COR-L47 (cell line): ENCODE measurements around the gene BRK1.
"Not testable (repeated sequence)": the region's sequence is repeated elsewhere in the genome, so short reads cannot be mapped to it uniquely, and the experiment has no call there.

Experiments
- DNase-seq: peaks from one replicate; lab custom pipeline; 2025; lab: John Stamatoyannopoulos, UW

The BRK1 gene

GRCh38 chr3:10115326-10116137 is at the start of gene BRK1:
Gene BRK1, plus strand, starts transcription at chr3:10115675. Its CDS starts 27 bp downstream, at chr3:10115702.
- DNase-seq: peak; percentile 83

GRCh38 chr3:10070077-10070476 is 45.4 kb upstream of the BRK1 start:
- DNase-seq: not testable (repeated sequence)

GRCh38 chr3:10074666-10075065 is 40.8 kb upstream of the BRK1 start:
- no peak for DNase-seq

GRCh38 chr3:10081871-10082270 is 33.6 kb upstream of the BRK1 start:
- DNase-seq: no peak

- DNase-seq: no peak
Measured at GRCh38 chr3:10085738-10086137, 29.7 kb upstream of the BRK1 start.

GRCh38 chr3:10088256-10088655 is 27.2 kb upstream of the BRK1 start:
- no peak for DNase-seq

GRCh38 chr3:10090179-10090578 is 25.3 kb upstream of the BRK1 start:
- no peak for DNase-seq

GRCh38 chr3:10090774-10091173 is 24.7 kb upstream of the BRK1 start:
- not testable (repeated sequence) for DNase-seq

- not testable (repeated sequence) for DNase-seq
Measured at GRCh38 chr3:10091387-10091786, 24.1 kb upstream of the BRK1 start.

- DNase-seq: no peak
Measured at GRCh38 chr3:10093678-10094077, 21.8 kb upstream of the BRK1 start.

GRCh38 chr3:10099041-10099440 is 16.4 kb upstream of the BRK1 start:
- no peak for DNase-seq

GRCh38 chr3:10106919-10107318 is 8.6 kb upstream of the BRK1 start:
- no peak for DNase-seq

- no peak for DNase-seq
Measured at GRCh38 chr3:10108091-10108490, 7.4 kb upstream of the BRK1 start, which contains the start of gene FANCD2OS. Gene FANCD2OS, minus strand, starts transcription at chr3:10108255. Its CDS starts 3,481 bp downstream, at chr3:10104774.

GRCh38 chr3:10116138-10116460 is 624 bp downstream of the BRK1 start:
- DNase-seq: no peak

GRCh38 chr3:10116928-10117327 is 1.5 kb downstream of the BRK1 start:
- DNase-seq: no peak

GRCh38 chr3:10119376-10119775 is 3.9 kb downstream of the BRK1 start:
- no peak for DNase-seq

- DNase-seq: no peak
Measured at GRCh38 chr3:10121064-10121463, 5.6 kb downstream of the BRK1 start.

GRCh38 chr3:10122724-10123123 is 7.2 kb downstream of the BRK1 start:
- no peak for DNase-seq

GRCh38 chr3:10135872-10136271 is 20.4 kb downstream of the BRK1 start:
- not testable (repeated sequence) for DNase-seq

- DNase-seq: no peak
Measured at GRCh38 chr3:10136426-10137005, 21.0 kb downstream of the BRK1 start.

GRCh38 chr3:10137178-10137577 is 21.7 kb downstream of the BRK1 start:
- DNase-seq: no peak

GRCh38 chr3:10140996-10141546 is 25.6 kb downstream of the BRK1 start:
- DNase-seq: no peak
